ENCODE measurements around the gene CCDC121.
"Not testable (repeated sequence)": the region's sequence is repeated elsewhere in the genome, so short reads cannot be mapped to it uniquely, and the experiment has no call there.

Gene CCDC121

DNA sequence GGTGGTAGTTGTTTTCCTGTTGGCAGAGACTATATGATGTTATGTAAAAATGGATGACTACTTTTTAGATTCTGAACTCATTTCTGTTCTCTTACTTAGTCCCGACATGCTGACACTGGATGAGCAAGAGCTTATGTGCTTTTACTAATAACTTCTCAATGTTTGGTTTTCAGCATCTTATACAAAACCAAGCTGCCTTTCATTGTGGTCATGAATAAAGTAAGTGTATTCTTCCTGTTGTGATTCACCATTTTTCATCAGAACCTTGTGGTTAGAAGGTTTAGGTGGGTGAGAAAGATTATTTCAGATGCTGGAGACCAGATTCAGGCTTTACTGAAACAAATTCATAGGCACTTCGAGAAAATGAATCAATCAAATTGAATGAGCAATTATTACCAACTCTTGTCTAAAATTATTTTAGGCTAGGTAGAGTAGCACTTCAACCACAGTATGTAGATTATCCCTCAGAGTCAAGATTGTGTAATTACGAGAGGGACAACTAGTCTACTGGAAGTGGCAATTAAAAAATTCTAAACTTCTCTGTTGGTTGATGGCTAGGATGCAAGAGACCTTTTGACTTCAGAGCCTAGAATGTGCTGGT is 9.3 kb upstream of the CCDC121 start:
- Histone ChIP-seq H3K27ac (no peak overlapping the region), H3K27me3 (ENCODE audit: control insufficient read depth, insufficient read depth, low read length) (no peaks in the 10 kb centered on the region), H3K4me2 (ENCODE audit: low read length) (no peak overlapping the region), H3K79me2 (no peaks in the 10 kb centered on the region), H3K9me3 (ENCODE audit: control insufficient read depth, low read length) (no peaks in the 10 kb centered on the region), H2AFZ (no peak overlapping the region), H3K4me3 (ENCODE audit: low read depth, low read length) (no peak overlapping the region), H3K36me3 (ENCODE audit: control insufficient read depth, insufficient read depth, low read length) (no peaks in the 10 kb centered on the region), H3K9ac (no peak overlapping the region), H3K4me1 (no peaks in the 10 kb centered on the region)
- TF ChIP-seq, protein P1, sequence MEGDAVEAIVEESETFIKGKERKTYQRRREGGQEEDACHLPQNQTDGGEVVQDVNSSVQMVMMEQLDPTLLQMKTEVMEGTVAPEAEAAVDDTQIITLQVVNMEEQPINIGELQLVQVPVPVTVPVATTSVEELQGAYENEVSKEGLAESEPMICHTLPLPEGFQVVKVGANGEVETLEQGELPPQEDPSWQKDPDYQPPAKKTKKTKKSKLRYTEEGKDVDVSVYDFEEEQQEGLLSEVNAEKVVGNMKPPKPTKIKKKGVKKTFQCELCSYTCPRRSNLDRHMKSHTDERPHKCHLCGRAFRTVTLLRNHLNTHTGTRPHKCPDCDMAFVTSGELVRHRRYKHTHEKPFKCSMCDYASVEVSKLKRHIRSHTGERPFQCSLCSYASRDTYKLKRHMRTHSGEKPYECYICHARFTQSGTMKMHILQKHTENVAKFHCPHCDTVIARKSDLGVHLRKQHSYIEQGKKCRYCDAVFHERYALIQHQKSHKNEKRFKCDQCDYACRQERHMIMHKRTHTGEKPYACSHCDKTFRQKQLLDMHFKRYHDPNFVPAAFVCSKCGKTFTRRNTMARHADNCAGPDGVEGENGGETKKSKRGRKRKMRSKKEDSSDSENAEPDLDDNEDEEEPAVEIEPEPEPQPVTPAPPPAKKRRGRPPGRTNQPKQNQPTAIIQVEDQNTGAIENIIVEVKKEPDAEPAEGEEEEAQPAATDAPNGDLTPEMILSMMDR (IDR thresholded peaks at IDR 0.05), result no peak

DNA sequence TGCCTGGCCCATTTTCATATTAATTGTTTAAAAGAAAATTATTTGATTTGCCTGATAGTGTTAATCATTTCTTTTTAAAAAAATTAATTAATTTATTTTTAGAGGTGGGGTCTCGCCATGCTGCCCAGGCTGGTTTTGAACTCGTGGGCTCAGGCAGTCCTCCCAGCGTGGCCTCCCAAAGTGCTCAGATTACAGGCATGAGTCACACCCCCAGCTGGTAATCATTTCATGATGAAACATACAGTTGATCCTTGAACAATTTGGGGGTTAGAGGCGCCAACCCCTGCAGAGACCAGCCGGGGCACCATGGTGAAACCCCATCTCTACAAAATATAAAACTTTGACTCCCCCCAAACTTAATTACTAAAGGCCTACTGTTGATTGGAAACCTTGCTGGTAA is 8.0 kb upstream of the CCDC121 start:
- no peaks in the 10 kb centered on the region for H3K9me3 ChIP-seq (ENCODE audit: control insufficient read depth, low read length)
- no peaks in the 10 kb centered on the region for H3K27me3 ChIP-seq (ENCODE audit: control insufficient read depth, insufficient read depth, low read length)
- H3K36me3 ChIP-seq (ENCODE audit: control insufficient read depth, insufficient read depth, low read length), result no peaks in the 10 kb centered on the region
- no peak overlapping the region for H2AFZ ChIP-seq
- no peaks in the 10 kb centered on the region for H3K79me2 ChIP-seq
- no peak overlapping the region for H3K9ac ChIP-seq
- no peak overlapping the region for H3K4me3 ChIP-seq (ENCODE audit: low read depth, low read length)
- H3K4me1 ChIP-seq, result no peaks in the 10 kb centered on the region
- TF ChIP-seq, protein P1 (IDR thresholded peaks at IDR 0.05), result no peak
- no peak overlapping the region for H3K4me2 ChIP-seq (ENCODE audit: low read length)
- no peak overlapping the region for H3K27ac ChIP-seq

- Histone ChIP-seq H3K27ac (no peak overlapping the region), H3K9ac (no peak overlapping the region), H2AFZ (no peak overlapping the region), H3K27me3 (ENCODE audit: control insufficient read depth, insufficient read depth, low read length) (no peaks in the 10 kb centered on the region), H3K4me1 (peaks cover 7% of the 10 kb centered on the region), H3K4me3 (ENCODE audit: low read depth, low read length) (no peak overlapping the region), H3K79me2 (no peaks in the 10 kb centered on the region), H3K9me3 (ENCODE audit: control insufficient read depth, low read length) (no peaks in the 10 kb centered on the region), H3K4me2 (ENCODE audit: low read length) (no peak overlapping the region), H3K36me3 (ENCODE audit: control insufficient read depth, insufficient read depth, low read length) (no peaks in the 10 kb centered on the region)
- TF ChIP-seq, protein P1 (IDR thresholded peaks at IDR 0.05), result no peak
Measured at GRCh38 chr2:27634291-27634690, 5.5 kb upstream of the CCDC121 start.

DNA sequence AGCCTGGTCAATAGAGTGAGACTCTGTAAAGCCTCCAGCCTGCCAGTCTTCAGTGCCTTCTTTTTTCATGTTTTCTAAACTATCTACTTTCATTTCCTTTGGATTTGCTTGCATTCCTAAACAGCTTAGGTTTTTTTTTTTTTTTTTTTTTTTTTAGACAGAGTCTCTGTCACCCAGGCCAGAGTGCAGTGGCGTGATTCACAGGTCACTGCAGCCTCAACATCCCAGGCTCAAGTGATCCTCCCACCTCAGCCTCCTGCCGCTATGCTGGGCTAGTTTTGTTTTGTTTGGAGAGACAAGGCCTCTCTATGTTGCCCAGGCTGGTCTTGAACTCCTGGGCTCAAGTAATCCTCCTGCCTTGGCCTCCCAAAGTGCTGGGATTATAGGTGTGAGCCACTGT is 1.4 kb upstream of the CCDC121 start:
- H3K36me3 ChIP-seq (ENCODE audit: control insufficient read depth, insufficient read depth, low read length); H3K9me3 ChIP-seq (ENCODE audit: control insufficient read depth, low read length); H3K27ac ChIP-seq; H3K4me3 ChIP-seq (ENCODE audit: low read depth, low read length); H3K9ac ChIP-seq; H3K4me1 ChIP-seq; H3K27me3 ChIP-seq (ENCODE audit: control insufficient read depth, insufficient read depth, low read length); H3K79me2 ChIP-seq; H2AFZ ChIP-seq; H3K4me2 ChIP-seq (ENCODE audit: low read length): not testable (repeated sequence)

DNA sequence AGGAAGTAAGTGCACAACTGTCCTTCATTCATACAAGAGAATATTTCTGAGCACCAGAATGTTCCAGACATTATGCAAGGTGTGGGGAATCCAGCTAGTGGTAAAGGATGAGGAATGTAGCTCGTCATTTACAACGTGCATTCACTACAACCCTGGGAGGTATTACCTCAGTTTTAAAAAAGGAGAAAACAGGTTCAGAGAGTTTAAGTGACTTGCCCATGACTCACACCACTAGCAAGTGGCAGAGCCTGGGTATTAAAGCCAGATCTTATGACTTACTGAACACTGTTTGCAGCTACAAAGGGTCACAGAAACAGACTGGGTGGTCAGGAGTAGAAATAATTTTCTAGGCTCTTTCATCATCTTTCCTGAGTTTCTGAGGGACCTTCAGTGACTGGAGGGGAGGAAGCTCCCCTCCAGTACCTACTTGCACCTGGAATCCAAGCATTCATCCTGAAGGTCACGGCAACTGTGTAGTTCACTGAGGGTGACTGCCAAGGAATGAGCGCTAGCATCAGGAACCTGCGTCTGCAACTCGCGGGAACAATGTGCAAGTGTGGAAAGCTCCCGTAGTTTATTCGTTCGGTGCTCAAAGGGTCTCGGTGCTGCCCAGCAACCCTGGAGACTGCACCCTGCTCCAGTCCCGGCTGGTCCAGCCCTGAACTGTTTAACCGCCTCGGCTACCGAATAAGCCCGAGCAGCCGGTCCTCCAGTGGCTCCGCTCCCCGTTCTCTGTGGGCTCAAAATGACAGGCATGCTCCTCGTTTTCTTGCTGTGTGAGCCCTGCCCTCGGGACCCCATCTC is 647 bp downstream of the CCDC121 start:
- Histone ChIP-seq H3K9ac (no peak overlapping the region), H3K27ac (peak overlapping the region; percentile 59), H3K79me2 (no peaks in the 10 kb centered on the region), H3K4me1 (peaks cover 7% of the 10 kb centered on the region), H3K4me2 (ENCODE audit: low read length) (peak overlapping the region; percentile 86), H2AFZ (peak overlapping the region; percentile 99), H3K36me3 (ENCODE audit: control insufficient read depth, insufficient read depth, low read length) (no peaks in the 10 kb centered on the region), H3K4me3 (ENCODE audit: low read depth, low read length) (peak overlapping the region; percentile 94), H3K9me3 (ENCODE audit: control insufficient read depth, low read length) (no peaks in the 10 kb centered on the region), H3K27me3 (ENCODE audit: control insufficient read depth, insufficient read depth, low read length) (no peaks in the 10 kb centered on the region)
- TF ChIP-seq, protein P1 (IDR thresholded peaks at IDR 0.05), result no peak

DNA sequence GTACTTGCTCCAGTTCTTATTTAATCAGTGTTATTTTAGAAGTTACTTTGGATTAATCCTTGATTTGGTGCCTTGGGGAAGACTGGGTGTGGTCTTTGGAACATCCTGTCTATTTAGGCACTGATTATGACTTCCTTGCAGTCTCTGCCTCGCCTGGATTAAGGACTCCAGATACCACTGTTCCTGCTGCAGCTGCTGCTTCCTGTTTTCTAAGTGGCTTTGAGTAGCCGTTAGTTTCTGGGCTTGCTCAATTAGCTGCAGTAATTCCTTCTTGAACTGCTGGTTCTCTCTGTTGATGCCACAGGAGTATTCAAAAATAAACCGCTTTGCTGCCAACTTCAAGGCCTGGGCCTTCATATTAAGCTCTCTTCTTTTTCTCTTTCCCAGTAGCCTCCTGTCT is 1.9 kb downstream of the CCDC121 start:
- not testable (repeated sequence) for H3K36me3 ChIP-seq (ENCODE audit: control insufficient read depth, insufficient read depth, low read length); H2AFZ ChIP-seq; H3K79me2 ChIP-seq; H3K27me3 ChIP-seq (ENCODE audit: control insufficient read depth, insufficient read depth, low read length); H3K4me1 ChIP-seq; H3K4me3 ChIP-seq (ENCODE audit: low read depth, low read length); H3K4me2 ChIP-seq (ENCODE audit: low read length); H3K9ac ChIP-seq; H3K27ac ChIP-seq; H3K9me3 ChIP-seq (ENCODE audit: control insufficient read depth, low read length)

GRCh38 chr2:27626323-27626722 is 2.5 kb downstream of the CCDC121 start:
- not testable (repeated sequence) for H3K4me2 ChIP-seq (ENCODE audit: low read length); H3K9ac ChIP-seq; H3K4me3 ChIP-seq (ENCODE audit: low read depth, low read length); H3K36me3 ChIP-seq (ENCODE audit: control insufficient read depth, insufficient read depth, low read length); H3K9me3 ChIP-seq (ENCODE audit: control insufficient read depth, low read length); H2AFZ ChIP-seq; H3K79me2 ChIP-seq; H3K27ac ChIP-seq; H3K4me1 ChIP-seq; H3K27me3 ChIP-seq (ENCODE audit: control insufficient read depth, insufficient read depth, low read length)
